Keratinocyte (primary cell): Measurements from ENCODE around the gene ACHE.

ENCODE experiments used
- CTCF ChIP-seq, 3 experiments: IDR thresholded peaks in 1 of 3; conservative IDR thresholded peaks in 1 of 3; optimal IDR thresholded peaks in 1 of 3; 2 replicates in 2 of 3; 3 replicates in 1 of 3; pipeline versions ENCODE3 to v1.5.1; 2011; ENCODE audit warnings: low read length in 3 of 3, mild to moderate bottlenecking in 3 of 3, moderate library complexity in 2 of 3, control low read depth in 1 of 3, inconsistent platforms in 1 of 3; ENCODE audit not compliant: insufficient read depth in 2 of 3; ENCODE audit errors: extremely low read depth in 1 of 3
- EZH2 ChIP-seq: IDR thresholded peaks from one replicate; pipeline ENCODE4 v1.6.1; 2012; ENCODE audit warnings: inconsistent platforms, mild to moderate bottlenecking, low read length, moderate library complexity

GRCh38 chr7:100879685-100880261, 15.9 kb downstream of the ACHE start:
- TF ChIP-seq CTCF (optimal IDR thresholded peaks at IDR 0.05 in 1 of 3, IDR thresholded peaks at IDR 0.05 in 1 of 3, conservative IDR thresholded peaks at IDR 0.05 in 1 of 3; ENCODE audit: extremely low read depth in 1 of 3, insufficient read depth in 2 of 3, low read length in 3 of 3) (no peak), EZH2 (no peak)
